Psoas muscle (tissue), 8 donors: ENCODE measurements around the gene CPNE7. TPM values are rescaled to one million over a fixed set of nuclear protein-coding genes. Genes with fewer than 3 reads are reported as not detected.

Source experiments
- ATAC-seq, 4 donors: fragments of 200-7000 bp; cut with Tn5 transposase; one replicate each; pipeline ENCODE4 v1.9.1; 2020; ENCODE audit warnings: moderate library complexity in 3 of 4, mild to moderate bottlenecking in 2 of 4
- DNase-seq, 2 donors: peaks; one replicate each; pipeline ENCODE4 v3.0.0-alpha.2; 2020
- H3K27ac ChIP-seq: fragments of 200-600 bp; one replicate; pipeline ENCODE4 v1.8.0; 2022
- H3K27me3 ChIP-seq, 3 donors: fragments of 200-600 bp in 1 of 3; one replicate each; pipeline versions ENCODE4 v1.6.1 to v1.8.0; 2013 to 2022; ENCODE audit warnings: low read length in 2 of 3, mild to moderate bottlenecking in 2 of 3, moderate library complexity in 1 of 3; ENCODE audit not compliant: insufficient read depth in 3 of 3
- H3K36me3 ChIP-seq, 2 donors: fragments of 200-600 bp in 1 of 2; one replicate each; pipeline versions ENCODE4 v1.6.1 to v1.8.0; 2013 to 2022; ENCODE audit warnings: low read depth in 1 of 2, mild to moderate bottlenecking in 1 of 2, moderate library complexity in 1 of 2; ENCODE audit not compliant: insufficient read depth in 1 of 2
- H3K4me1 ChIP-seq: fragments of 200-600 bp; one replicate; pipeline ENCODE4 v1.8.0; 2022
- H3K4me3 ChIP-seq: fragments of 200-600 bp; one replicate; pipeline ENCODE4 v1.8.0; 2022; ENCODE audit warnings: mild to moderate bottlenecking
- H3K9me3 ChIP-seq: fragments of 200-600 bp; one replicate; pipeline ENCODE4 v1.8.0; 2022
- CTCF ChIP-seq: fragments of 200-600 bp; IDR thresholded peaks from one replicate; pipeline ENCODE4 v1.8.0; 2022; ENCODE audit warnings: antibody characterized with exemption
- WGBS, 3 donors: extraction: QIAGEN DNeasy Blood & Tissue Kit; methylation state at CpG; one replicate each; pipeline versions ENCODE4 v1.1.6 to v1.1.7; 2013; 5-methylcytosine and 5-hydroxymethylcytosine counted together
- intact Hi-C, 2 donors: fragments of 100-400 bp; cut with DNase I; formaldehyde crosslinking; loops; one replicate each; pipeline versions ENCODE4 v1.11.0 to v1.14.2; 2022
- polyA plus RNA-seq, 3 donors: library from polyadenylated mRNA; stranded (reverse); fragments of 200-250 nt; gene quantifications; one replicate each; pipeline ENCODE4 v1.2.3, GENCODE V29; 2013
- total RNA-seq, 4 donors: library from RNA; stranded (reverse); fragmentation: NEBNext Ultra II Directional in 2 of 4; extraction: Animal tissue kit (Norgen Biotek cat#: 25700) in 2 of 4; gene quantifications; one replicate each; pipeline versions ENCODE4 v1.2.1 to v1.2.4, GENCODE V29; 2021 to 2023
- donor health status: healthy with polysubstance abuse.
- donor health status: DM: no; HTN: no; CAD: no; lungs with moderate emphysema.
- donor health status: Bipolar disorder and iron deficiency.
- donor health status: healthy.
- donor health status: DM: yes; HTN: yes; CAD: no.
- donor health status: DM: no; HTN: no; CAD: no.
- donor health status: DM: no; HTN: no; CAD: no.
- donor health status: DM: yes; HTN: yes; CAD: no.

The CPNE7 gene
- total and polyA plus RNA-seq, 7 donors: 0.08 to 0.21 TPM; not detected in 5

GRCh38 chr16:89645122-89645521 lies 69.6 kb downstream of the CPNE7 start:
- Histone ChIP-seq H3K4me1 (no peaks in the 10 kb centered on the region), H3K27ac (no peak overlapping the region), H3K36me3 (peaks cover 6 to 35% of the 10 kb centered on the region in 2 donors), H3K4me3 (no peak overlapping the region), H3K9me3 (no peaks in the 10 kb centered on the region), H3K27me3 (peaks cover 0 to 2% (median 0%) of the 10 kb centered on the region in 3 donors)
- ATAC-seq (no peak), DNase-seq (no peak)
- intact Hi-C loops: no loop called here
- TF ChIP-seq CTCF: no peak
- WGBS, 3 donors: 74 to 83% (median 77%) methylated on average over 11 of the region's 11 CpGs

- peaks cover 6 to 46% of the 10 kb centered on the region in 2 donors for H3K36me3 ChIP-seq
- no peak overlapping the region for H3K4me3 ChIP-seq
- H3K9me3 ChIP-seq: no peaks in the 10 kb centered on the region
- no peak for TF ChIP-seq CTCF
- DNase-seq (no peak), ATAC-seq (no peak)
- no peaks in the 10 kb centered on the region for H3K27me3 ChIP-seq
- no peak overlapping the region for H3K27ac ChIP-seq
- H3K4me1 ChIP-seq: no peaks in the 10 kb centered on the region
- intact Hi-C loops: no loop called here
- 93 to 96% (median 95%) methylated on average over 22 of the region's 22 CpGs for WGBS, 3 donors
These were observed 70.7 kb downstream of the CPNE7 start for GRCh38 chr16:89646270-89646669.

Other genes with a start within 250 kb of the CPNE7 start
- 10 to 100 TPM; 52.3 to 72.8 (median 63.8) TPM for gene ANKRD11, start 85.2 kb upstream of the CPNE7 start, total RNA-seq
- 10 to 100 TPM; 22.3 to 57.9 (median 43.3) TPM for gene ANKRD11, start 85.2 kb upstream of the CPNE7 start, polyA plus RNA-seq
- 10 to 100 TPM; 66.8 to 92.3 (median 87.3) TPM for gene SPG7, start 67.4 kb upstream of the CPNE7 start, total RNA-seq
- 10 to 100 TPM; 57.5 to 95.3 (median 79.3) TPM for gene SPG7, start 67.4 kb upstream of the CPNE7 start, polyA plus RNA-seq
- gene RPL13, start 15.1 kb upstream of the CPNE7 start, total RNA-seq: 1,000 to 10,000 TPM; 1,039 to 1,769 (median 1,553) TPM
- 1,000 to 10,000 TPM; 2,989 to 7,334 (median 5,467) TPM for gene RPL13, start 15.1 kb upstream of the CPNE7 start, polyA plus RNA-seq
- not detected for gene DPEP1, start 37.9 kb downstream of the CPNE7 start, total RNA-seq
- under 1 TPM in 2 of 3 donors, not detected in 1; 0.04 to 0.16 TPM for gene DPEP1, start 37.9 kb downstream of the CPNE7 start, polyA plus RNA-seq
- gene CHMP1A, start 82.0 kb downstream of the CPNE7 start, total RNA-seq: 10 to 100 TPM; 42.2 to 49.9 (median 45.9) TPM
- 10 to 100 TPM; 49.9 to 91.9 (median 68.2) TPM for gene CHMP1A, start 82.0 kb downstream of the CPNE7 start, polyA plus RNA-seq
- 1 to 10 TPM; 1.2 to 3.0 (median 2.5) TPM for gene SPATA33, start 82.1 kb downstream of the CPNE7 start, total RNA-seq
- gene SPATA33, start 82.1 kb downstream of the CPNE7 start, polyA plus RNA-seq: 1 to 10 TPM; 2.3 to 8.2 (median 4.8) TPM
- 10 to 100 TPM; 23.0 to 33.5 (median 28.7) TPM for gene CDK10, start 110.9 kb downstream of the CPNE7 start, total RNA-seq
- 10 to 100 TPM; 31.5 to 47.8 (median 35.6) TPM for gene CDK10, start 110.9 kb downstream of the CPNE7 start, polyA plus RNA-seq
- gene SPATA2L, start 125.9 kb downstream of the CPNE7 start, total RNA-seq: 1 to 10 TPM in 3 of 4 donors, under 1 TPM in 1; 0.56 to 1.8 (median 1.4) TPM
- gene SPATA2L, start 125.9 kb downstream of the CPNE7 start, polyA plus RNA-seq: 1 to 10 TPM; 1.0 to 5.9 (median 1.3) TPM
- gene VPS9D1, start 145.1 kb downstream of the CPNE7 start, total RNA-seq: 1 to 10 TPM; 3.7 to 7.0 (median 5.6) TPM
- gene VPS9D1, start 145.1 kb downstream of the CPNE7 start, polyA plus RNA-seq: 10 to 100 TPM in 1 of 3 donors, 1 to 10 TPM in 2; 4.0 to 10.3 (median 5.2) TPM
- 10 to 100 TPM; 11.5 to 13.6 (median 11.7) TPM for gene ZNF276, start 145.8 kb downstream of the CPNE7 start, total RNA-seq
- gene ZNF276, start 145.8 kb downstream of the CPNE7 start, polyA plus RNA-seq: 10 to 100 TPM in 1 of 3 donors, 1 to 10 TPM in 2; 7.6 to 11.1 (median 9.9) TPM
- 1 to 10 TPM in 2 of 4 donors, under 1 TPM in 2; 0.79 to 1.1 (median 0.96) TPM for gene FANCA, start 240.9 kb downstream of the CPNE7 start, total RNA-seq
- 1 to 10 TPM; 2.2 to 3.7 (median 2.3) TPM for gene FANCA, start 240.9 kb downstream of the CPNE7 start, polyA plus RNA-seq